HPDE6-E6E7 (cell line): ENCODE results near the gene TBX22.
"Not testable (repeated sequence)": the region's sequence is repeated elsewhere in the genome, so short reads cannot be mapped to it uniquely, and the experiment has no call there.

Experiments
- DNase-seq: peaks from one replicate; pipeline ENCODE4 v3.0.0; 2011; ENCODE audit warnings: missing footprints; ENCODE audit errors: extremely low spot score

TBX22 gene, protein sequence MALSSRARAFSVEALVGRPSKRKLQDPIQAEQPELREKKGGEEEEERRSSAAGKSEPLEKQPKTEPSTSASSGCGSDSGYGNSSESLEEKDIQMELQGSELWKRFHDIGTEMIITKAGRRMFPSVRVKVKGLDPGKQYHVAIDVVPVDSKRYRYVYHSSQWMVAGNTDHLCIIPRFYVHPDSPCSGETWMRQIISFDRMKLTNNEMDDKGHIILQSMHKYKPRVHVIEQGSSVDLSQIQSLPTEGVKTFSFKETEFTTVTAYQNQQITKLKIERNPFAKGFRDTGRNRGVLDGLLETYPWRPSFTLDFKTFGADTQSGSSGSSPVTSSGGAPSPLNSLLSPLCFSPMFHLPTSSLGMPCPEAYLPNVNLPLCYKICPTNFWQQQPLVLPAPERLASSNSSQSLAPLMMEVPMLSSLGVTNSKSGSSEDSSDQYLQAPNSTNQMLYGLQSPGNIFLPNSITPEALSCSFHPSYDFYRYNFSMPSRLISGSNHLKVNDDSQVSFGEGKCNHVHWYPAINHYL

GRCh38 chrX:80014141-80014940, at the start of gene TBX22:
Gene TBX22, plus strand, starts transcription at chrX:80014753. Its CDS starts 7,517 bp downstream, at chrX:80022270.
- DNase-seq: no peak

DNA sequence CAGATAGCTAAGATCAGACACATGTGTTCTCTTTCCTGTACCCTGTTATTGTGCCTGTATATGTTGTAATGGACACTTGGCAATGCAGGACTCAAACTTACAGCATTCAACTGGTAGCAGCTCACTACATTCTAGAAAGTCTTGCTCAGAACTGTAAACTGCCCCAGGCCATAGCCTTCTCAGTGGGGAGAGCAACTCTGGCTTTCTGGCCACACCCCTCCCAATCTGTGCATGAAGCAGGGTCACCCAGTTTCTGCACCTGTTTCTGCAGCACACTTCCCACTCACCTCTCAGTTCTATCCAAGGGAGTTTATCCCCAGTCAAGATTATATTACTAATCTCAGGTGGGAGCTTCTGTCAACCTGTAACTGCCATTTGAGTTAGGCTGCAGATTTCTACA, 38.9 kb upstream of the TBX22 start:
- DNase-seq: no peak

- DNase-seq: no peak
These were observed 10.1 kb upstream of the TBX22 start for GRCh38 chrX:80004458-80004857.

DNA sequence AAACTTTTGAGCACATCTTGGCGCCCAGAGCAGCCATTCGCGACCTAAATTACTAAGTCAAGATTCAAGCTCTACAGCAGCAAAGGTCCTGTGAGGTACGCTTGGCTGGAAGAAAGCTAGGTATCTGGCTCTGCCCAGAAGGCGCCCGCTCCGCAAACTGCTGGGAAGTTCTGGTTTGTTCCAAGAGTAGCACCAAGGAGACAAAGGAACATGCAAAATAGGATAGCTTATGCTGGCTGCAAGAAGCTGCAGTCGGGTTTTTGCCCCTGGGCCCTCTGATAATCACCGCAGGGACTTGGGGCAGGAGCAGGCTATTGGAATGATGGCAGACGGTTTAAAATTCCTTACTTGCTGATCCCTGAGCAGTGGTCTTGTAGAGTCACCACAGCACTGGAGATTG, 3.0 kb upstream of the TBX22 start:
- no peak for DNase-seq

DNA sequence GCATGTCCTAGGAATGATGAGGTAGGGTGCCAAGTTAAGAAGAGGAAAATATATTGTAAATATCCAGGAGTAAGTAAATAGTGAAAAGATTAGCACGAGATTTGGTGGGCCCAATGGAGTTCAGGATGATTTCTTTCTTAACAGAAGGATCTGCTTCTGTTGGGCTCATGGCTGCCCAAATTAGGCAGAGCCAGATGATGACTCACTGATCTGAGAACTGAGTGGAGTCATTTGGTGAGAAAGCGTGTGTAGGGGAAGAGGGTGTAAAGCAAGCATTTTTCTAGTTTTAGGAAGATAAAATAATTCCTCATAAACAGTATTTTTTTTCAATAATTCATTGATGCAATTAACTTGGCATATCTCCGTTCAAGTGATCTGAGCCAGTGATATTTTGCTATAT, 1.6 kb downstream of the TBX22 start:
- DNase-seq: no peak

DNA sequence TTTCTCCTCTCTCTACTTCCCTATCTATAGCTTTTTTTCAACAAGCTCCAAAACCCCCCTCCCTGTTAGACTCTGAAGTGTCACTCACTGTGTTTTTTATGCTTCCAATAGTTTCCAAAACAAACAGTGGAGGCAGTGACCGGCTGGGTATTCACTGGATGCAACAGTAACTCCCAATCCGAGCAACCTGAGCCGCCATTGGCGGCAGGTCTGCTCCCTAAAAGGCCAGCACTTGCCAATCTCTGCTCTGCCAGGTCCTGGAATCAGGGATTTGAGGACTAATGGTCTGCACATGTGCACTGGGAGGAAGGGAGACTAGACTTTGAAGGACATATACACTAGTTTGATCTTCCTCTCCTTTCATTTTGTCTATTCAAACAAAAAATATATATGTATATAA, 7.1 kb downstream of the TBX22 start:
- no peak for DNase-seq

DNA sequence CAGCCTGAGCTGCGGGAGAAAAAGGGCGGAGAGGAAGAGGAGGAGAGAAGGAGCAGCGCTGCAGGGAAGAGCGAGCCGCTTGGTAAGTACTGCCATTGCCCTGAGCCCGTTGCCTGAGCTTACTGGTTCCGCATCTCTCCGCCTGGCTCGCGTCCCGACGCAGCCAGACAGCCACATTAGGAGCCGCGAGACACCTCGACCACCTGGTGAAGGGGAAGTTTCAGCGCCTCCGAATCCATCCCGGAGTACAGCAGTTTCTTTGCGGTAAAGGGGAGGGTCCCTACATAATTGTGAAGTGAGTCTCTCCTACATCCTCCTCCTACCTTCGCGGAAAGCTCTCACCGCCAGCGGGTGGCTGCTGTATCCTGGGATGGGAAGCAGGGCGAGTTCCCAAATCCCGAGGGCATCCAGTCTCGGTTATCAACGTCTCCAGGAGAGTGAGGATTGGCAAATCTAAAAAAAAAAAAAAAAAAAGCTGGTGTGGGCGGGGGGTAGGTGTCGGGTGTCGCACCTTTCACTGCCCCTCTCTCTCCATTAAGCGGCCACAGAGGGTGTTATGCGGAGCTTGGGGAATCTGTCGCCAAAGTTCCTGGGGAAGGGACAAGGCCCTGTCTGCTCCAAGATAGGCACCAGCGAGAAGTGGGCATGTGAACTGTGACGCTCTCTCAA, 7.9 kb downstream of the TBX22 start:
- DNase-seq: no peak

DNA sequence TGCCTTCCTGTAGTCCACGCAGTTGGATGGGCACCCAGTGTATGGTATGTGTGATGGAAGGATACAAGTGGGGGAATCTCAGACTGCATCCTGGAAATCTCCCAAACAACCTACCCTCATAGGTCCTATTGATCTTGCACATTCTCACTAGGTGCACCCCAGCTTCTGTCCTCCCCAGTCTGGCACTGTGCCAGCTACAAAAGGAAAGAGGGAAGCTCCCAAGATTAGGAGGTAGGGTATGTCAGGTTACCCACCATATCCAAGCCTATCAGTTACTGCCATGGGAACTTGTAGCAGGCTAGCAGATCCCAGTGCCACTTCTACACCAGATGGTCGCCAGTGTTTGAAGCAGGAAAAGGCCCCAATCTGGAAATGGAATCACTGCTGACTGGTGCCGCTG, 11.6 kb downstream of the TBX22 start:
- DNase-seq: no peak

GRCh38 chrX:80066156-80066555, 51.6 kb downstream of the TBX22 start:
- DNase-seq: not testable (repeated sequence)

DNA sequence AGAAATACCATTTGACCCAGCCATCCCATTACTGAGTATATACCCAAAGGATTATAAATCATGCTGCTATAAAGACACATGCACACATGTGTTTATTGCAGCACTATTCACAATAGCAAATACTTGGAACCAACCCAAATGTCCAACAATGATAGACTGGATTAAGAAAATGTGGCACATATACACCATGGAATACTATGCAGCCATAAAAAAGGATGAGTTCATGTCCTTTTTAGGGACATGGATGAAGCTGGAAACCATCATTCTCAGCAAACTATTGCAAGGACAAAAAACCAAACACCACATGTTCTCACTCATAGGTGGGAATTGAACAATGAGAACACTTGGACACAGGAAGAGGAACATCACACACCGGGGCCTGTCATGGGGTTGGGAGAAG, 61.1 kb downstream of the TBX22 start:
- not testable (repeated sequence) for DNase-seq
